SU-DHL-6 (cell line): ENCODE data around the gene UCN.

Experiments
- H2AFZ ChIP-seq: fragments of 200-600 bp; sonication (generic); 2 replicates; pipeline ENCODE4 v1.6.1; 2014; ENCODE audit warnings: low read depth, mild to moderate bottlenecking, moderate library complexity, mixed read lengths, antibody characterized with exemption, low read length; ENCODE audit not compliant: severe bottlenecking
- H3F3A ChIP-seq: fragments of 200-600 bp; shearing (Covaris generic); 2 replicates; pipeline ENCODE4 v1.6.0; 2016; ENCODE audit warnings: antibody characterized with exemption, mild to moderate bottlenecking; ENCODE audit not compliant: insufficient read depth
- H3K27ac ChIP-seq: fragments of 200-600 bp; sonication (generic); 2 replicates; pipeline ENCODE4 v1.5.1; 2016; ENCODE audit warnings: low read depth, mild to moderate bottlenecking, low read length, moderate library complexity, mixed read lengths
- H3K27me3 ChIP-seq: fragments of 200-600 bp; sonication (generic), shearing (Covaris generic); 2 replicates; pipeline ENCODE4 v1.6.0; 2014; ENCODE audit warnings: mild to moderate bottlenecking, low read length
- H3K36me3 ChIP-seq: fragments of 200-600 bp; sonication (generic); 2 replicates; pipeline ENCODE4 v1.6.1; 2014; ENCODE audit warnings: mild to moderate bottlenecking, low read length, mixed read lengths
- H3K4me2 ChIP-seq: fragments of 300-600, 200-600 bp; shearing (Covaris generic), sonication (generic); 2 replicates; pipeline ENCODE4 v1.6.0; 2014; ENCODE audit warnings: low read length, low read depth, mild to moderate bottlenecking; ENCODE audit not compliant: poor library complexity, severe bottlenecking
- H3K4me3 ChIP-seq: fragments of 200-600 bp; sonication (generic); 2 replicates; pipeline ENCODE4 v1.5.1; 2014; ENCODE audit warnings: antibody characterized with exemption, low read length, mild to moderate bottlenecking, mixed read lengths; ENCODE audit not compliant: insufficient read depth, poor library complexity, severe bottlenecking
- H3K79me2 ChIP-seq: fragments of 200-600 bp; sonication (generic); 2 replicates; pipeline ENCODE4 v1.6.1; 2014; ENCODE audit warnings: mild to moderate bottlenecking, low read length, moderate library complexity; ENCODE audit not compliant: insufficient read depth
- H3K9ac ChIP-seq: fragments of 200-600 bp; sonication (generic); 2 replicates; pipeline ENCODE4 v1.7.0; 2014; ENCODE audit warnings: mild to moderate bottlenecking, low read length
- H3K9me2 ChIP-seq: fragments of 200-600 bp; sonication (generic); replicated peaks from 2 replicates; pipeline ENCODE4 v1.6.1; 2014; ENCODE audit warnings: low read length; ENCODE audit not compliant: insufficient read depth
- H3K9me3 ChIP-seq: fragments of 200-600 bp; sonication (generic); 2 replicates; pipeline ENCODE4 v1.6.1; 2014; ENCODE audit warnings: low read length, mixed read lengths; ENCODE audit not compliant: insufficient read depth
- H4K20me1 ChIP-seq: fragments of 200-600 bp; sonication (generic); 2 replicates; pipeline ENCODE4 v1.6.1; 2014; ENCODE audit warnings: low read depth, mild to moderate bottlenecking, antibody characterized with exemption, low read length, moderate library complexity, mixed read lengths
- CTCF ChIP-seq: fragments of 200-600 bp; sonication (generic); IDR thresholded peaks from one replicate; pipeline ENCODE4 v1.5.1; 2017; ENCODE audit warnings: antibody characterized with exemption, mild to moderate bottlenecking, low read length, moderate library complexity; ENCODE audit not compliant: insufficient read depth, poor library complexity, severe bottlenecking
- EZH2phosphoT487 ChIP-seq: fragments of 200-600 bp; sonication (generic), shearing (Covaris generic); conservative IDR thresholded peaks from 2 replicates; pipeline ENCODE4 v1.6.1; 2018; ENCODE audit warnings: mild to moderate bottlenecking, antibody characterized with exemption, low read length, moderate library complexity, mixed read lengths

Gene UCN

DNA sequence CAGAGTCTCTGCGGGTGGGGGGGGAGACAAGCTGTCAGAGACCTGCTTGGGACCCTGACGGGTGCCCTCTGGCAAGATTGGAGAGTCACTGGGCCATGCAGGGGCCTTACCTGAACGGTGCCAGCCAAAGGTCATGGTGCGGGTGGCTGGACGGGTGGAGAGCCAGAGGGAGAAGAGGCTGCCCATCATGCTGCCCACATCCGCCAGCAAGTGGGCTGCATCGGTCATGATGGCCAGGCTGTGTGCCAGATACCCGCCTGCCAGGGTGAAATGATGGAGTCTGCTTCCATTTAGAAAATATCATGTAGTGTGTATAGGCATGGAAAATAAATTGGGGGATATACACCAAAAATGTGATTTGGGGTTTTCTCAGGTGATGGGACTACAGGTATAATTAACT is 50.2 kb downstream of the UCN start:
- Histone ChIP-seq H3K27me3 (no peaks in the 10 kb centered on the region), H3K79me2 (no peaks in the 10 kb centered on the region)
- TF ChIP-seq CTCF (no peak), EZH2phosphoT487 (no peak)

More for the DNA sequence above, 50.2 kb downstream of the UCN start:
- no peaks in the 10 kb centered on the region for H4K20me1 ChIP-seq
- no peaks in the 10 kb centered on the region for H3K36me3 ChIP-seq
- H2AFZ ChIP-seq: no peak overlapping the region
- H3K4me2 ChIP-seq: no peak overlapping the region
- no peak overlapping the region for H3K4me3 ChIP-seq
- no peak overlapping the region for H3K9ac ChIP-seq
- no peaks in the 10 kb centered on the region for H3F3A ChIP-seq
- no peak overlapping the region for H3K27ac ChIP-seq
- H3K9me2 ChIP-seq: no peaks in the 10 kb centered on the region
- H3K9me3 ChIP-seq: no peaks in the 10 kb centered on the region
